ENCODE results near the gene DEPDC4. TPM values are rescaled to one million over a fixed set of nuclear protein-coding genes. Genes with fewer than 3 reads are reported as not detected.

DEPDC4 gene
- total RNA-seq, 1 donor from 2014 or later = not detected

DNA sequence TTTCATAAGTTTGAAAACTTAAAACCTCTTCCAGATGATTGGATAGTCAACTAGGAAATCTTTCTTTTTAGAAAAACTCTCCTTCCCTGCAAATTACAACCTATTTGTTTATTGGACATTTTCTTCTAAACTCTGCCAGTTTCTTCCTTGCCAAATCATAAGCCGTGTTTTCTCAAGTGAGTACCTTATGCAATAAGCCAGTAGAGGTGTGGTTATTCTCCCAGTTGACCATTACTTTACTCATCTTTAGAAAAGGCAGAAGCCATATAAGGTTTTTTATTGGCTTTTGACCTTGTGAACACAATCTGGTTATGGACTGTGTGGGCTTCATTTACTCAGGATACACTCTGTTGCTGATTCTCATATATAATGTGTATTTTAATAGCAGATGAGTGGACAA is 51.7 kb downstream of the DEPDC4 start:
- H3K27ac ChIP-seq = no peak overlapping the region
- H3K9me3 ChIP-seq = no peaks in the 10 kb centered on the region
- no peaks in the 10 kb centered on the region for H3K27me3 ChIP-seq
- TF ChIP-seq POLR2A (IDR thresholded peaks at IDR 0.05) (no peak), POLR2AphosphoS5 (IDR thresholded peaks at IDR 0.05; ENCODE audit: insufficient read depth in 1 of 2, low read depth in 1 of 2) (no peak)
- TF ChIP-seq, protein P1, sequence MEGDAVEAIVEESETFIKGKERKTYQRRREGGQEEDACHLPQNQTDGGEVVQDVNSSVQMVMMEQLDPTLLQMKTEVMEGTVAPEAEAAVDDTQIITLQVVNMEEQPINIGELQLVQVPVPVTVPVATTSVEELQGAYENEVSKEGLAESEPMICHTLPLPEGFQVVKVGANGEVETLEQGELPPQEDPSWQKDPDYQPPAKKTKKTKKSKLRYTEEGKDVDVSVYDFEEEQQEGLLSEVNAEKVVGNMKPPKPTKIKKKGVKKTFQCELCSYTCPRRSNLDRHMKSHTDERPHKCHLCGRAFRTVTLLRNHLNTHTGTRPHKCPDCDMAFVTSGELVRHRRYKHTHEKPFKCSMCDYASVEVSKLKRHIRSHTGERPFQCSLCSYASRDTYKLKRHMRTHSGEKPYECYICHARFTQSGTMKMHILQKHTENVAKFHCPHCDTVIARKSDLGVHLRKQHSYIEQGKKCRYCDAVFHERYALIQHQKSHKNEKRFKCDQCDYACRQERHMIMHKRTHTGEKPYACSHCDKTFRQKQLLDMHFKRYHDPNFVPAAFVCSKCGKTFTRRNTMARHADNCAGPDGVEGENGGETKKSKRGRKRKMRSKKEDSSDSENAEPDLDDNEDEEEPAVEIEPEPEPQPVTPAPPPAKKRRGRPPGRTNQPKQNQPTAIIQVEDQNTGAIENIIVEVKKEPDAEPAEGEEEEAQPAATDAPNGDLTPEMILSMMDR (IDR thresholded peaks at IDR 0.05) = no peak
- H3K36me3 ChIP-seq = peaks cover 0 to 54% of the 10 kb centered on the region in 2 donors
- no peak overlapping the region for H3K4me3 ChIP-seq
- intact Hi-C loops (cut with DNase I) = no loop called here
- DNase-seq (ENCODE audit: extremely low spot score in 2 of 2) = no peak
- H3K4me1 ChIP-seq = no peaks in the 10 kb centered on the region

DNA sequence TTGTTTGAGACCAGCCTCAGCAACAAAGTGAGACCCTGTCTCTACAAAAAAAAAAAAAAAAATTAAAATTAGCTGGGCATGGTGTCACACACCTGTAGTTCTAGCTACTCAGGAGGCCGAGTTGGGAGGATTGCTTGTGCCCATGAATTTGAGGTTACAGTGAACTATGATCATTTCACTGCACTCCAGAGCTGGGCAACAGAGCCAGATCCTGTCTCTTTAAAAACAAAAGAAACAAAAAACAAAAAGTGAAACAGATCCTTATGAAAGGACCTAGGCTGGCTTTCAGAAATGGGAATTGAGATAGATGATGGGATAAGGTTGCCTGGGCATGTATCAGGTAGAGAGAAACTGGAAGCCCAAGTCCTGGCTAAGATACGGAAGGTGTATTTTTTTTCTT is 52.4 kb downstream of the DEPDC4 start:
- intact Hi-C loops (cut with DNase I) = no loop called here
- H3K9me3 ChIP-seq = no peaks in the 10 kb centered on the region
- DNase-seq (ENCODE audit: extremely low spot score in 2 of 2) = no peak
- no peaks in the 10 kb centered on the region for H3K27me3 ChIP-seq
- no peak overlapping the region for H3K27ac ChIP-seq
- H3K4me3 ChIP-seq = no peak overlapping the region
- TF ChIP-seq, protein P1 (IDR thresholded peaks at IDR 0.05) = no peak
- H3K4me1 ChIP-seq = no peaks in the 10 kb centered on the region
- peaks cover 0 to 54% of the 10 kb centered on the region in 2 donors for H3K36me3 ChIP-seq

DNA sequence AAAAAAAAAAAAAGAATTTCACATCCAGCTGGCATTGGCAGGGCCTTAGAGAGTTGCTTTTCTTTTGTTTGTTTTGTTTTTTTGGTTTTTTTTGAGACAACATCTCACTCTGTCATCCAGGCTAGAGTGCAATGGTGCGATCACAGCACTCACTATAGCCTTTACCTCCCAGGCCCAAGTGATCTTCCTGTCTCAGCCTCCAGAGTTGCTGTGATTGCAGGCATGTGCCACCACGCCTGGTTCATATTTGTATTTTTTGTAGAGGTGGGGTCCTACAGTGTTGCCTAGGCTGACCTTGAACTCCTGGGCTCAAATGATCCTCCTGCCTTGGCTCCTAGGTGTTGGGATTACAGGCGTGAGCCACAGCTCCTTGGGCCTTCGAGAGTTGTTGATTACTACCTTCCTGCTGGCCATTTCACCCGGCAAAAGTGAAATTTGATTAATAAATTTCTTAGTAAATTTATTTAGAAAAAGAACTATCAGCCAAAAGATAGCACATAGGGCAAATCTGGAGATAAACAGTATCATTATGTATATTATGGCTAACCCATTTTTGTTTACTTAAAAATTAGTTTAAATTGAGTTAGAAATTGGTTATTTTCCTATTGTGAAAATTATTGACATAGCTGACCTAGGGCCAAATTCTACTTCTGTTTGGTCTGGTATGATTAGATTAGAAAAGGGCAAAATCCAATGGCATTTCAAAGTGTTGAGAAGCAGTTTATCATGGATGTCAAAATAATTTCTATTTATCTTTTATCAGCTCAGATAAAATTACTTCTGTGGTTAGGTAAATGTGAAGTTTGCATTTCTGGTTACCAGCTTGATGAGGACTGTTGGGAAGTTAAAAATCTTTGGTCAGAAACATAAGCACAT is 53.6 kb downstream of the DEPDC4 start:
- no peak overlapping the region for H3K27ac ChIP-seq
- intact Hi-C loops (cut with DNase I) = no loop called here
- H3K9me3 ChIP-seq = no peaks in the 10 kb centered on the region
- no peaks in the 10 kb centered on the region for H3K27me3 ChIP-seq
- TF ChIP-seq POLR2A (IDR thresholded peaks at IDR 0.05) (no peak), POLR2AphosphoS5 (IDR thresholded peaks at IDR 0.05; ENCODE audit: insufficient read depth in 1 of 2, low read depth in 1 of 2) (no peak)
- TF ChIP-seq, protein P1 (IDR thresholded peaks at IDR 0.05) = no peak
- H3K36me3 ChIP-seq = peaks cover 0 to 58% of the 10 kb centered on the region in 2 donors
- no peak for DNase-seq (ENCODE audit: extremely low spot score in 2 of 2)
- no peaks in the 10 kb centered on the region for H3K4me1 ChIP-seq
- H3K4me3 ChIP-seq = no peak overlapping the region

DNA sequence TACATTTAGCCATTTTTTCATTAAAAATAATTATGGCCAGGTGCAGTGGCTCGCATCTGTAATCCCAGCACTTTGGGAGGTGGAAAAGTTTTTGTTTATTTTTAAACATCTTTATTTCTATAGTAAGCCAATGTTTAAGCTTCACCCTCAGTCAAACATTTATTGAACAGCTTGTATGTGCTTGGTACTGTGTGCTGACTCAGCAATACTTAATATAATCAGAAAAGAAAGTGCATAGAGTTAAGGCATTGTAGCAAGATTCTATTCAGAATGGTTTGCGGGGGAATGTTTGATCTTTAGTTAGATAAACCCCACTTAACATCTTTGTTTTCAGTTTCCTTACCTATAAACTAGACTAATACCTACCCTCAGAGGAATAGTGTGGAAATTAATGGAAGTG is 55.2 kb downstream of the DEPDC4 start:
- no peak for DNase-seq (ENCODE audit: extremely low spot score in 2 of 2)
- no peak overlapping the region for H3K4me3 ChIP-seq
- peaks cover 0 to 66% of the 10 kb centered on the region in 2 donors for H3K36me3 ChIP-seq
- H3K27ac ChIP-seq = no peak overlapping the region
- no peaks in the 10 kb centered on the region for H3K9me3 ChIP-seq
- TF ChIP-seq, protein P1 (IDR thresholded peaks at IDR 0.05) = no peak
- TF ChIP-seq POLR2A (IDR thresholded peaks at IDR 0.05) (no peak), POLR2AphosphoS5 (IDR thresholded peaks at IDR 0.05; ENCODE audit: insufficient read depth in 1 of 2, low read depth in 1 of 2) (no peak)
- H3K27me3 ChIP-seq = no peaks in the 10 kb centered on the region
- H3K4me1 ChIP-seq = no peaks in the 10 kb centered on the region
- intact Hi-C loops (cut with DNase I) = no loop called here

DNA sequence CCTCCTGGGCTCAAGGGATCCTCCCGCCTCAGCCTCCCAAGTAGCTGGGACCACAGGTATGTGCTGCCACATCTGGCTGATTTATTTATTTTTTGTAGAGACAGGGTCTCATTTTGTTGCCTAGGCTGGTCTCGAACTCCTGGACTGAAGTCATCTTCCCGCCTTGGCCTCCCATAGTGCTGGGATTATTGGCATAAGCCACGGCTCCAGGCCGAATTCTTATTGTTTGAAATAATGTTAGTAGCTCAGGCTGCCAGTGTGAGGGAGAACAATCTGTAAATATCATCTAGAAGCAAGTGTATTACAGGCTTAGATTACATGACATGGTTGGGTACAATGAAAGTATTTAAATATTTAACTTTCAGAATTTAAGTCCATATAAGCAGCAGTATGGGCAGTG is 58.0 kb downstream of the DEPDC4 start:
- Histone ChIP-seq H3K27ac (no peak overlapping the region), H3K36me3 (peaks cover 0 to 70% of the 10 kb centered on the region in 2 donors), H3K27me3 (no peaks in the 10 kb centered on the region), H3K4me3 (no peak overlapping the region), H3K9me3 (no peaks in the 10 kb centered on the region), H3K4me1 (no peaks in the 10 kb centered on the region)
- intact Hi-C loops (cut with DNase I) = no loop called here
- TF ChIP-seq, protein P1 (IDR thresholded peaks at IDR 0.05) = no peak
- TF ChIP-seq POLR2AphosphoS5 (IDR thresholded peaks at IDR 0.05; ENCODE audit: insufficient read depth in 1 of 2, low read depth in 1 of 2) (no peak), POLR2A (IDR thresholded peaks at IDR 0.05) (no peak)
- no peak for DNase-seq (ENCODE audit: extremely low spot score in 2 of 2)
